Prostate gland (tissue), 2 donors: Measurements from ENCODE around the gene FCHO1. TPM values are rescaled to one million over a fixed set of nuclear protein-coding genes. Genes with fewer than 3 reads are reported as not detected.

Experiments used
- DNase-seq: peaks from one replicate; pipeline ENCODE4 v3.0.0-alpha.2; 2019; ENCODE audit warnings: low spot score
- H3K27ac ChIP-seq, 2 donors: fragments of 200-600 bp; sonication (generic); 2 replicates each; pipeline ENCODE4 v1.5.1; 2017 to 2019
- H3K27me3 ChIP-seq: fragments of 200-600 bp; sonication (generic); replicated peaks from 2 replicates; pipeline ENCODE4 v1.5.1; 2019; ENCODE audit not compliant: insufficient read depth
- H3K36me3 ChIP-seq, 2 donors: fragments of 200-600 bp; sonication (generic); 1 replicate in 1 of 2; 2 replicates in 1 of 2; pipeline versions ENCODE4 v1.5.1 to v1.8.1; 2017 to 2019
- H3K4me1 ChIP-seq: fragments of 200-600 bp; sonication (generic); replicated peaks from 2 replicates; pipeline ENCODE4 v1.5.1; 2019
- H3K4me3 ChIP-seq, 2 donors: fragments of 200-600 bp; sonication (generic); 2 replicates each; pipeline ENCODE4 v1.5.1; 2017 to 2019
- H3K9me3 ChIP-seq: fragments of 200-600 bp; sonication (generic); 2 replicates; pipeline ENCODE4 v1.5.1; 2017
- POLR2A ChIP-seq: fragments of 450-650 bp; IDR thresholded peaks from one replicate; pipeline ENCODE4 v1.6.1; 2016; ENCODE audit warnings: antibody characterized with exemption, mild to moderate bottlenecking
- POLR2AphosphoS5 ChIP-seq: sonication (generic); formaldehyde crosslinking; IDR thresholded peaks from one replicate; pipeline ENCODE4 v1.6.1; 2017; ENCODE audit warnings: antibody characterized with exemption
- WGBS: methylation state at CpG from one replicate; pipeline ENCODE4 v1.1.5; 2018; 5-methylcytosine and 5-hydroxymethylcytosine counted together
- intact Hi-C: fragments of 100-400 bp; cut with DNase I; formaldehyde crosslinking; loops from one replicate; pipeline ENCODE4 v1.14.2; 2022
- total RNA-seq, 2 donors: library from RNA; depleted of rRNA; stranded (reverse); fragments of >200 nt; gene quantifications; one replicate each; pipeline ENCODE4 v1.1.0, GENCODE V29; 2016
- TF ChIP-seq, protein P1 (sequence below), 4 experiments: fragments of 200-600 bp in 2 of 4; fragments of 450-650 bp in 2 of 4; sonication (generic) in 2 of 4; IDR thresholded peaks; 1 replicate in 3 of 4; 2 replicates in 1 of 4; pipeline ENCODE4 v1.5.1; 2016 to 2019; ENCODE audit warnings: antibody characterized with exemption in 4 of 4, mild to moderate bottlenecking in 2 of 4, moderate library complexity in 2 of 4

The FCHO1 gene
- total RNA-seq, 2 donors from 2014 or later = 1.3 to 10.7 TPM

GRCh38 chr19:17835182-17836006 lies 84.1 kb downstream of the FCHO1 start:
- 71% methylated on average over 8 of the region's 8 CpGs for WGBS

DNA sequence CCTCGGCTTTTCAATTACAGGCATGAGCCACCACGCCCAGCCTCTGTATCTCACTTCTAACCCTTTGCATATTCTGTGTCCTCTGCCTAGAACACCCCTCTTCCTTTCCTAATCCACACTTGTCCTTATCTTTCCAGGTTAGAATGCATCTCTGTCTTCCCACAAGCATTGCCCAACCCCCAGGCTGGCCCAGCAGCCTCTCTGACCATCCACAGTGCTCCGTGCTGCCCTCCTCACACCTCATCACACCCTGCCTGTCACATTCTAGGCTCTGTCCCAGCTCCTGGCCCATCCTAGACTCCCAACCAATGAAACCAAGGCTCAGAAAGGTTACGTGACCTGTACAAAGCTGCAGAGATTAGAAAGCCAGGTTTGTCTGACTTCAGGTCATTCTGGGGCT lies 85.3 kb downstream of the FCHO1 start:
- no peaks in the 10 kb centered on the region for H3K36me3 ChIP-seq
- TF ChIP-seq POLR2AphosphoS5 = no peak
- TF ChIP-seq, protein P1, sequence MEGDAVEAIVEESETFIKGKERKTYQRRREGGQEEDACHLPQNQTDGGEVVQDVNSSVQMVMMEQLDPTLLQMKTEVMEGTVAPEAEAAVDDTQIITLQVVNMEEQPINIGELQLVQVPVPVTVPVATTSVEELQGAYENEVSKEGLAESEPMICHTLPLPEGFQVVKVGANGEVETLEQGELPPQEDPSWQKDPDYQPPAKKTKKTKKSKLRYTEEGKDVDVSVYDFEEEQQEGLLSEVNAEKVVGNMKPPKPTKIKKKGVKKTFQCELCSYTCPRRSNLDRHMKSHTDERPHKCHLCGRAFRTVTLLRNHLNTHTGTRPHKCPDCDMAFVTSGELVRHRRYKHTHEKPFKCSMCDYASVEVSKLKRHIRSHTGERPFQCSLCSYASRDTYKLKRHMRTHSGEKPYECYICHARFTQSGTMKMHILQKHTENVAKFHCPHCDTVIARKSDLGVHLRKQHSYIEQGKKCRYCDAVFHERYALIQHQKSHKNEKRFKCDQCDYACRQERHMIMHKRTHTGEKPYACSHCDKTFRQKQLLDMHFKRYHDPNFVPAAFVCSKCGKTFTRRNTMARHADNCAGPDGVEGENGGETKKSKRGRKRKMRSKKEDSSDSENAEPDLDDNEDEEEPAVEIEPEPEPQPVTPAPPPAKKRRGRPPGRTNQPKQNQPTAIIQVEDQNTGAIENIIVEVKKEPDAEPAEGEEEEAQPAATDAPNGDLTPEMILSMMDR (IDR thresholded peaks at IDR 0.05) = no peak
- TF ChIP-seq POLR2A = no peak
- H3K9me3 ChIP-seq = no peaks in the 10 kb centered on the region
- intact Hi-C loops = no loop called here
- WGBS = 63% methylated on average over 4 of the region's 4 CpGs
- H3K4me3 ChIP-seq = no peak overlapping the region
- no peak for DNase-seq
- no peaks in the 10 kb centered on the region for H3K4me1 ChIP-seq
- no peaks in the 10 kb centered on the region for H3K27me3 ChIP-seq
- H3K27ac ChIP-seq = no peak overlapping the region

More at GRCh38 chr19:17835182-17836006, 84.1 kb downstream of the FCHO1 start:
- intact Hi-C loops = no loop called here
- H3K4me3 ChIP-seq = no peak overlapping the region
- H3K27me3 ChIP-seq = no peaks in the 10 kb centered on the region
- no peaks in the 10 kb centered on the region for H3K36me3 ChIP-seq
- no peaks in the 10 kb centered on the region for H3K9me3 ChIP-seq
- no peak overlapping the region for H3K27ac ChIP-seq
- H3K4me1 ChIP-seq = no peaks in the 10 kb centered on the region
- TF ChIP-seq POLR2AphosphoS5 (no peak), POLR2A (no peak)
- TF ChIP-seq, protein P1 (IDR thresholded peaks at IDR 0.05) = no peak
- DNase-seq = no peak

GRCh38 chr19:17837972-17838371 lies 86.7 kb downstream of the FCHO1 start:
- DNase-seq = no peak
- Histone ChIP-seq H3K27me3 (no peaks in the 10 kb centered on the region), H3K36me3 (no peaks in the 10 kb centered on the region), H3K4me3 (no peak overlapping the region), H3K9me3 (no peaks in the 10 kb centered on the region), H3K4me1 (peaks cover 3% of the 10 kb centered on the region), H3K27ac (no peak overlapping the region)
- 96% methylated on average over 7 of the region's 7 CpGs for WGBS
- TF ChIP-seq POLR2A (no peak), POLR2AphosphoS5 (no peak)
- TF ChIP-seq, protein P1 (IDR thresholded peaks at IDR 0.05) = no peak
- intact Hi-C loops = no loop called here

Other genes with a start within 250 kb of the FCHO1 start
- 100 to 1,000 TPM; 120 to 129 TPM for gene PGLS, start 239.8 kb upstream of the FCHO1 start, total RNA-seq
- gene COLGALT1, start 195.8 kb upstream of the FCHO1 start, total RNA-seq = 10 to 100 TPM; 29.3 to 85.1 TPM
- 1 to 10 TPM in 1 of 2 donors, under 1 TPM in 1; 0.14 to 2.4 TPM for gene UNC13A, start 63.1 kb upstream of the FCHO1 start, total RNA-seq
- gene MAP1S, start 32.0 kb upstream of the FCHO1 start, total RNA-seq = 10 to 100 TPM; 34.9 to 61.1 TPM
- gene B3GNT3, start 43.7 kb downstream of the FCHO1 start, total RNA-seq = 10 to 100 TPM in 1 of 2 donors, 1 to 10 TPM in 1; 5.2 to 11.9 TPM
- 100 to 1,000 TPM in 1 of 2 donors, not detected in 1; 117 TPM for gene INSL3, start 70.0 kb downstream of the FCHO1 start, total RNA-seq
- 10 to 100 TPM in 1 of 2 donors, 1 to 10 TPM in 1; 1.5 to 10.1 TPM for gene JAK3, start 96.5 kb downstream of the FCHO1 start, total RNA-seq
- 1,000 to 10,000 TPM; 1,351 to 1,892 TPM for gene RPL18A, start 108.4 kb downstream of the FCHO1 start, total RNA-seq
- 1 to 10 TPM in 1 of 2 donors, not detected in 1; 1.2 TPM for gene SLC5A5, start 120.5 kb downstream of the FCHO1 start, total RNA-seq
- gene CCDC124, start 181.5 kb downstream of the FCHO1 start, total RNA-seq = 10 to 100 TPM; 48.7 to 52.2 TPM
- 1 to 10 TPM in 1 of 2 donors, under 1 TPM in 1; 0.36 to 5.6 TPM for gene KCNN1, start 215.6 kb downstream of the FCHO1 start, total RNA-seq